ENCODE measurements around the gene CACNG7.

DNA sequence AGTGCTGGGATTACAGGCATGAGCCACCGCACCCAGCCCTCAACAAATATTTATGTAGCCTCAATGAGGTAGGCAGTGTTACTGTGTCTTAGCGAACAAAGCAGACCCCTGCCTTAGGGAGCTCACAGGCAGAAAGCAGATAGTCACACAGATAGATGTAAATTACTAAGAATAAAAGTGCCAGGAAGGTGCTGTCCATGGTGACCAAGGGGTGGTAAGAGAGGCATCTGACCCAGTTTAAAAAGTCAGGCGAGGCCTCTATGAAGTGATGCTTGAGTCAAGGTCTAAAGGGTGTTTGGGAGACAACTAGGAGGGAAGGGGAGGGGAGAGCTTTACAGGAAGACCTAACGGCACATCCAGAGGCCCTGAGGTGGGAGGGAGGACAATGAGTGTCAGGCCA is 12.4 kb upstream of the CACNG7 start:
- TF ChIP-seq CTCF (IDR thresholded peaks at IDR 0.05) (no peak), ZFX (IDR thresholded peaks at IDR 0.05; ENCODE audit: borderline replicate concordance) (no peak)

Measured in 22Rv1 (cell line).